ENCODE results near the gene KCNC3. TPM values are rescaled to one million over a fixed set of nuclear protein-coding genes. Genes with fewer than 3 reads are reported as not detected.

KCNC3 gene
- total RNA-seq, 2 experiments from 2014 or later = 7.4 to 23.4 TPM

DNA sequence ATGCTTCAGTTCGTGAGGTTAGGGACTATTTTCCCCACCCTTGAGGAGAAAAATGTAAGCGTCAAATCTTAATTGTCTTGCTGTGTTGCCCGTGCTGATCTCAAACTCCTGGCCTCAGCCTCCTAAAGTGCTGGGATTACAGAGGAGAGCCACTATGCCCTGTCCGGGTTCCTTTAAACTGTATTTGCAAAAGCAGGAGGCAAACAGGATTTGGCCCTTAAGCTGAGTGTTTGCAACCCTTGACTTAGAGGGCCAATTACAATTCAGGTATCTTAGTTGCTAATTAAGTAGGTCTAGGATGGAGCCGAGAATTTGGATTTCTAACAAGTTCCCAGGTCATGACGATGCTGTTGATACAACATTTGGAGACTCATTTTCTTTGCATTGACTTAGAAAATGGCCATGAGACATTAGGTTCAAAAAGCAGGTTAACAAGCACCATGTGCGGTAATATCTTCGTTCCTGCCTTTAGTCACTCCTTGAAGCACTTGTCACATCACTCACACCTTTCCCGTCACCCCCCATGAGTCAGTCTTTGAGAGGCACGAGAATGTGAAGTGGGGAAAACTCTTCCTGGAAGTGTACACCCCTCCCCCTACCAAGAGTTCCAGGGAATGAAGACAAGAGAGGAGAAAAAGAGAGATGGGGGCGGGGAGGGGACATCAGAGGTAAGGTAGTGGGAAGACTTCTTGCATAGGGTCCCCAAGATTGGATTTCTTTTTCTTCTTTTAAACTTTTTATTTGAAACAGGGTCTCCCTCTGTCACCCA is 33.7 kb upstream of the KCNC3 start:
- Histone ChIP-seq H3K9me3 (ENCODE audit: low read length) (no peaks in the 10 kb centered on the region), H3K27ac (ENCODE audit: low read depth, low read length, poor library complexity, severe bottlenecking) (peak overlapping the region; percentile 6), H4K20me1 (ENCODE audit: insufficient read depth, low read length) (no peaks in the 10 kb centered on the region), H3K4me2 (ENCODE audit: low read length) (peak overlapping the region; percentile 47), H3K4me1 (ENCODE audit: insufficient read depth, low read length, poor library complexity, severe bottlenecking) (peaks cover 80% of the 10 kb centered on the region), H3K9me2 (ENCODE audit: insufficient read depth, low read length) (no peaks in the 10 kb centered on the region), H2AFZ (ENCODE audit: low read length) (no peak overlapping the region; the same call in 1 of the 2 replicates), H3K4me3 (ENCODE audit: low read depth, low read length, poor library complexity, severe bottlenecking) (peak overlapping the region; percentile 15), H3K36me3 (ENCODE audit: insufficient read depth, low read length) (peaks cover 10% of the 10 kb centered on the region), H3K79me2 (ENCODE audit: insufficient read depth, low read depth, low read length) (no peaks in the 10 kb centered on the region)
- TSS peak; percentile 58 for BruUV-seq (replicated peaks)
- intact Hi-C loops (cut with micrococcal nuclease; ENCODE audit: unreplicated experiment) = loop anchor here (10.0 kb wide), 1 partner anchor 422 kb away; no protein-coding TSS in a partner anchor
- TF ChIP-seq, protein P1, sequence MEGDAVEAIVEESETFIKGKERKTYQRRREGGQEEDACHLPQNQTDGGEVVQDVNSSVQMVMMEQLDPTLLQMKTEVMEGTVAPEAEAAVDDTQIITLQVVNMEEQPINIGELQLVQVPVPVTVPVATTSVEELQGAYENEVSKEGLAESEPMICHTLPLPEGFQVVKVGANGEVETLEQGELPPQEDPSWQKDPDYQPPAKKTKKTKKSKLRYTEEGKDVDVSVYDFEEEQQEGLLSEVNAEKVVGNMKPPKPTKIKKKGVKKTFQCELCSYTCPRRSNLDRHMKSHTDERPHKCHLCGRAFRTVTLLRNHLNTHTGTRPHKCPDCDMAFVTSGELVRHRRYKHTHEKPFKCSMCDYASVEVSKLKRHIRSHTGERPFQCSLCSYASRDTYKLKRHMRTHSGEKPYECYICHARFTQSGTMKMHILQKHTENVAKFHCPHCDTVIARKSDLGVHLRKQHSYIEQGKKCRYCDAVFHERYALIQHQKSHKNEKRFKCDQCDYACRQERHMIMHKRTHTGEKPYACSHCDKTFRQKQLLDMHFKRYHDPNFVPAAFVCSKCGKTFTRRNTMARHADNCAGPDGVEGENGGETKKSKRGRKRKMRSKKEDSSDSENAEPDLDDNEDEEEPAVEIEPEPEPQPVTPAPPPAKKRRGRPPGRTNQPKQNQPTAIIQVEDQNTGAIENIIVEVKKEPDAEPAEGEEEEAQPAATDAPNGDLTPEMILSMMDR (conservative IDR thresholded peaks at IDR 0.05; ENCODE audit: low read length) = no peak
- no peak for TF ChIP-seq EZH2phosphoT487 (IDR thresholded peaks at IDR 0.05; ENCODE audit: borderline replicate concordance, low read depth, low read length)
- ChIA-PET CTCF (ENCODE audit: unreplicated experiment) (no interaction called here), POLR2A (interaction anchor here (0.5 to 1.9 kb wide), 2 partner anchors 11 to 69 kb away, joined by 3 to 5 read pairs; no protein-coding TSS in a partner anchor)
- no peak for DNase-seq (ENCODE audit: low spot score)

DNA sequence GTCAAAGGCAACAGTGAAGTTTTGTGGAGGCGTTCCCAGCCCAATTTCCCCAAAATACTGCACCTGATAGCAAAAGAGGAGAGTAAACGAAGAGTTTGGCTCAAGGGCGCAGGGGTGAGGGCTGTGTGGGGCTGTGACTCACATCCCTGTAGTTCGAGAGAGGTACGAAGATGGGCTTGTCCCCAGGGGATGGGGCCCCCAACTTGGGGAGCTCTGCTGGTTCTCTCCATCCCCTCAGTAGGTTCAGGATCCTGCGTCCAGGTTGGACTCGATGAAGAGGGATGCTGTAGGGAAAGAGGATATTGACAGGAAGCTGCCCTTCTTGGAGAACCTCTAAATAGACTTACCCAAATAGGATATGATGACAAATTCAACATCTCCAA is 32.8 kb upstream of the KCNC3 start:
- H3K4me2 ChIP-seq (ENCODE audit: low read length) = no peak overlapping the region
- ChIA-PET POLR2A (interaction anchor here (0.5 to 1.9 kb wide), 3 partner anchors 10 to 69 kb away, joined by 3 to 5 read pairs (median 5); no protein-coding TSS in a partner anchor), CTCF (ENCODE audit: unreplicated experiment) (no interaction called here)

More for the DNA sequence above, 32.8 kb upstream of the KCNC3 start:
- Histone ChIP-seq H3K36me3 (ENCODE audit: insufficient read depth, low read length) (peaks cover 10% of the 10 kb centered on the region), H3K79me2 (ENCODE audit: insufficient read depth, low read depth, low read length) (no peaks in the 10 kb centered on the region), H4K20me1 (ENCODE audit: insufficient read depth, low read length) (no peaks in the 10 kb centered on the region), H3K4me3 (ENCODE audit: low read depth, low read length, poor library complexity, severe bottlenecking) (no peak overlapping the region), H3K27ac (ENCODE audit: low read depth, low read length, poor library complexity, severe bottlenecking) (no peak overlapping the region), H3K9me2 (ENCODE audit: insufficient read depth, low read length) (no peaks in the 10 kb centered on the region), H3K9me3 (ENCODE audit: low read length) (no peaks in the 10 kb centered on the region), H2AFZ (ENCODE audit: low read length) (no peak overlapping the region), H3K4me1 (ENCODE audit: insufficient read depth, low read length, poor library complexity, severe bottlenecking) (peaks cover 79% of the 10 kb centered on the region)
- DNase-seq (ENCODE audit: low spot score) = no peak
- intact Hi-C loops (cut with micrococcal nuclease; ENCODE audit: unreplicated experiment) = loop anchor here (10.0 kb wide), 1 partner anchor 423 kb away; no protein-coding TSS in a partner anchor
- BruUV-seq (replicated peaks) = no TSS peak
- TF ChIP-seq, protein P1 (conservative IDR thresholded peaks at IDR 0.05; ENCODE audit: low read length) = no peak
- no peak for TF ChIP-seq EZH2phosphoT487 (IDR thresholded peaks at IDR 0.05; ENCODE audit: borderline replicate concordance, low read depth, low read length)
